Measurements from ENCODE around the gene ADAMTSL4.

GRCh38 chr1:150548324-150548631 is 930 bp upstream of the ADAMTSL4 start:
- TF ChIP-seq, protein P1, sequence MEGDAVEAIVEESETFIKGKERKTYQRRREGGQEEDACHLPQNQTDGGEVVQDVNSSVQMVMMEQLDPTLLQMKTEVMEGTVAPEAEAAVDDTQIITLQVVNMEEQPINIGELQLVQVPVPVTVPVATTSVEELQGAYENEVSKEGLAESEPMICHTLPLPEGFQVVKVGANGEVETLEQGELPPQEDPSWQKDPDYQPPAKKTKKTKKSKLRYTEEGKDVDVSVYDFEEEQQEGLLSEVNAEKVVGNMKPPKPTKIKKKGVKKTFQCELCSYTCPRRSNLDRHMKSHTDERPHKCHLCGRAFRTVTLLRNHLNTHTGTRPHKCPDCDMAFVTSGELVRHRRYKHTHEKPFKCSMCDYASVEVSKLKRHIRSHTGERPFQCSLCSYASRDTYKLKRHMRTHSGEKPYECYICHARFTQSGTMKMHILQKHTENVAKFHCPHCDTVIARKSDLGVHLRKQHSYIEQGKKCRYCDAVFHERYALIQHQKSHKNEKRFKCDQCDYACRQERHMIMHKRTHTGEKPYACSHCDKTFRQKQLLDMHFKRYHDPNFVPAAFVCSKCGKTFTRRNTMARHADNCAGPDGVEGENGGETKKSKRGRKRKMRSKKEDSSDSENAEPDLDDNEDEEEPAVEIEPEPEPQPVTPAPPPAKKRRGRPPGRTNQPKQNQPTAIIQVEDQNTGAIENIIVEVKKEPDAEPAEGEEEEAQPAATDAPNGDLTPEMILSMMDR (conservative IDR thresholded peaks at IDR 0.05 in 1 of 2, IDR thresholded peaks at IDR 0.05 in 1 of 2; ENCODE audit: extremely low read depth in 1 of 2, insufficient read depth in 1 of 2, low read depth in 1 of 2, low read length in 2 of 2), result no peak
- TF ChIP-seq EZH2 (IDR thresholded peaks at IDR 0.05; ENCODE audit: borderline replicate concordance, low read length), result no peak

All from mammary epithelial cell (primary cell).